Measurements from ENCODE around the gene ORAI3.

DNA sequence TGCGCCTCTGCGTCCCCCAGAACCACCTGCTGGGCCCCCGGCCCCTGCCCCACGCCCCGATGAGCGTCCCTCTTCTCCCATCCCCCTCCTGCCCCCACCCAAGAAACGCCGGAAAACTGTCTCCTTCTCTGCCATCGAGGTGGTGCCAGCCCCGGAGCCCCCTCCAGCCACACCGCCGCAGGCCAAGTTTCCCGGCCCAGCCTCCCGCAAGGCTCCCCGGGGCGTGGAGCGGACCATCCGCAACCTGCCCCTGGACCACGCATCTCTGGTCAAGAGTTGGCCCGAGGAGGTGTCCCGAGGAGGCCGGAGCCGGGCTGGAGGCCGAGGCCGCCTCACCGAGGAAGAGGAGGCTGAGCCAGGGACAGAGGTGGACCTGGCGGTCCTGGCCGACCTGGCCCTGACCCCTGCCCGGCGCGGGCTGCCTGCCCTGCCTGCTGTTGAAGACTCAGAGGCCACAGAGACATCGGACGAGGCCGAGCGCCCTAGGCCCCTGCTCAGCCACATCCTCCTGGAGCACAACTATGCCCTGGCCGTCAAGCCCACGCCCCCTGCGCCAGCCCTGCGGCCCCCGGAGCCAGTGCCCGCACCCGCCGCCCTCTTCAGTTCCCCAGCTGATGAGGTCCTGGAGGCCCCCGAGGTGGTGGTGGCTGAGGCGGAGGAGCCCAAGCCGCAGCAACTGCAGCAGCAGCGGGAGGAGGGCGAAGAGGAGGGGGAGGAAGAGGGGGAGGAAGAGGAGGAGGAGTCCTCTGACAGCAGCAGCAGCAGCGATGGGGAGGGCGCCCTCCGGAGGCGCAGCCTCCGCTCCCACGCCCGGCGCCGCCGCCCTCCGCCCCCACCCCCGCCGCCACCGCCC is 30.5 kb downstream of the ORAI3 start:
- no peak for TF ChIP-seq POLR2A (IDR thresholded peaks at IDR 0.05)
- TF ChIP-seq, protein P1, sequence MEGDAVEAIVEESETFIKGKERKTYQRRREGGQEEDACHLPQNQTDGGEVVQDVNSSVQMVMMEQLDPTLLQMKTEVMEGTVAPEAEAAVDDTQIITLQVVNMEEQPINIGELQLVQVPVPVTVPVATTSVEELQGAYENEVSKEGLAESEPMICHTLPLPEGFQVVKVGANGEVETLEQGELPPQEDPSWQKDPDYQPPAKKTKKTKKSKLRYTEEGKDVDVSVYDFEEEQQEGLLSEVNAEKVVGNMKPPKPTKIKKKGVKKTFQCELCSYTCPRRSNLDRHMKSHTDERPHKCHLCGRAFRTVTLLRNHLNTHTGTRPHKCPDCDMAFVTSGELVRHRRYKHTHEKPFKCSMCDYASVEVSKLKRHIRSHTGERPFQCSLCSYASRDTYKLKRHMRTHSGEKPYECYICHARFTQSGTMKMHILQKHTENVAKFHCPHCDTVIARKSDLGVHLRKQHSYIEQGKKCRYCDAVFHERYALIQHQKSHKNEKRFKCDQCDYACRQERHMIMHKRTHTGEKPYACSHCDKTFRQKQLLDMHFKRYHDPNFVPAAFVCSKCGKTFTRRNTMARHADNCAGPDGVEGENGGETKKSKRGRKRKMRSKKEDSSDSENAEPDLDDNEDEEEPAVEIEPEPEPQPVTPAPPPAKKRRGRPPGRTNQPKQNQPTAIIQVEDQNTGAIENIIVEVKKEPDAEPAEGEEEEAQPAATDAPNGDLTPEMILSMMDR (IDR thresholded peaks at IDR 0.05) = no peak

All from breast epithelium (tissue), 3 donors.